Measurements from ENCODE around the gene TNIK. TPM values are rescaled to one million over a fixed set of nuclear protein-coding genes. Genes with fewer than 3 reads are reported as not detected.

Gene TNIK
- total RNA-seq, 1 donor from 2014 or later: 9.3 TPM

DNA sequence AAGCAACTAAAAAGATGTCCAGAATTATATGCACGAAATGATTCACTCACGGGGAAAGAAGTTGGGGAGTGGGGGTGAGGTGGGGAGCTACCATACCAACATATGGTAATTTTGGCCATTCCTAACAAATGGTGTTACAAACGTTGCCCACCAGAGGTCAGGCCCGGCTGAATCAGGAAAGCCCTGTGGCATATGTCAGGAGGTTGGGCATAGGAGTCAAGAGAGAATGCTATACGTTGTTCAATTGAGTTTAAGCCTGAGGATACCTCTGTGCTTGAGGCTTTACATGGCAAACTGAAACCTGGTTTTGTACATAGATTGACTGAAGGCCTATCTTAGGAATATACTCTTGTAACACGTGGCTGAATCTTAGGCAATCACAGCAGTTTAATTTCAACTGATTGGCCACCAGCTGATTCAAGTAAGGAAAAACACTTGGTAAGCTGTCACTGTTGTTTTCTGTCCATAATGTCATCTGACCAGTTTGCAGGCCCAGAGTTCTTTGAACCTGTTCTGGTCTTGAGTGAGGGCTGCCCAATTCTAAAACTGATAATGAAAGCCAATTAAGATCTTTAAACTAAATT lies 410.3 kb downstream of the TNIK start:
- no peaks in the 10 kb centered on the region for H3K27me3 Mint-ChIP-seq (ENCODE audit: low read depth)
- H3K4me1 Mint-ChIP-seq: no peaks in the 10 kb centered on the region
- no peak for DNase-seq (ENCODE audit: low spot score in 2 of 2, unreplicated experiment in 2 of 2)
- no peaks in the 10 kb centered on the region for H3K36me3 Mint-ChIP-seq
- peak; percentile 48 for TF ChIP-seq CTCF (IDR thresholded peaks at IDR 0.05; ENCODE audit: unreplicated experiment)
- H3K27ac Mint-ChIP-seq: no peak overlapping the region
- peaks cover 14% of the 10 kb centered on the region for H3K9me3 Mint-ChIP-seq
- no peak overlapping the region for H3K4me3 Mint-ChIP-seq

GRCh38 chr3:171046760-171047159 lies 413.4 kb downstream of the TNIK start:
- no peaks in the 10 kb centered on the region for H3K27me3 Mint-ChIP-seq (ENCODE audit: low read depth)
- no peaks in the 10 kb centered on the region for H3K4me1 Mint-ChIP-seq
- no peak for TF ChIP-seq CTCF (IDR thresholded peaks at IDR 0.05; ENCODE audit: unreplicated experiment)
- no peak overlapping the region for H3K4me3 Mint-ChIP-seq
- no peak overlapping the region for H3K27ac Mint-ChIP-seq
- H3K36me3 Mint-ChIP-seq: no peaks in the 10 kb centered on the region
- DNase-seq (ENCODE audit: low spot score in 2 of 2, unreplicated experiment in 2 of 2): no peak
- peaks cover 1% of the 10 kb centered on the region for H3K9me3 Mint-ChIP-seq

- no peak for TF ChIP-seq CTCF (IDR thresholded peaks at IDR 0.05; ENCODE audit: unreplicated experiment)
- DNase-seq (ENCODE audit: low spot score in 2 of 2, unreplicated experiment in 2 of 2): no peak
- no peaks in the 10 kb centered on the region for H3K9me3 Mint-ChIP-seq
- H3K4me3 Mint-ChIP-seq: no peak overlapping the region
- no peaks in the 10 kb centered on the region for H3K36me3 Mint-ChIP-seq
- no peaks in the 10 kb centered on the region for H3K27me3 Mint-ChIP-seq (ENCODE audit: low read depth)
- no peaks in the 10 kb centered on the region for H3K4me1 Mint-ChIP-seq
- H3K27ac Mint-ChIP-seq: no peak overlapping the region
These were observed 415.1 kb downstream of the TNIK start for GRCh38 chr3:171044835-171045793.

DNA sequence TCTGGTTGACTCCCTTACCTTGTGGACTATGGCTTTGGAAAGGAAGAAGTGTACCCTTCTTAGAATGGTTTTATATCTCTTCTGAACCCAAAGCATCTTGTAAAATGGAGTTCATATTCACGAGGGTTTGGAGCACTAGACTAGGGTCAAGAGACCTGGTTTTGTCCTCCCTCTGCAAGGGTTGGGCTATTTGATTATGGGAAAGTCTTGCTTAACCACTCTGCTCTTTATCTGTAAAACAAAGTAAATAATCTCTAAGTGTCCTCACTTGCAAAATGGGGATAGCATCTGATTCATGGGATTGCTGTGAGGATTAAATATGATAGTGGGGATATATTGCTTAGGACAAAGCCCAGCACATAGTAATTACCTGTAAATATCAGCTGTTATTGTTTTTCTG lies 415.8 kb downstream of the TNIK start:
- Mint-ChIP-seq H3K27me3 (ENCODE audit: low read depth) (no peaks in the 10 kb centered on the region), H3K4me1 (no peaks in the 10 kb centered on the region), H3K36me3 (no peaks in the 10 kb centered on the region), H3K4me3 (no peak overlapping the region), H3K9me3 (no peaks in the 10 kb centered on the region), H3K27ac (no peak overlapping the region)
- TF ChIP-seq CTCF (IDR thresholded peaks at IDR 0.05; ENCODE audit: unreplicated experiment): no peak
- DNase-seq (ENCODE audit: low spot score in 2 of 2, unreplicated experiment in 2 of 2): no peak

DNA sequence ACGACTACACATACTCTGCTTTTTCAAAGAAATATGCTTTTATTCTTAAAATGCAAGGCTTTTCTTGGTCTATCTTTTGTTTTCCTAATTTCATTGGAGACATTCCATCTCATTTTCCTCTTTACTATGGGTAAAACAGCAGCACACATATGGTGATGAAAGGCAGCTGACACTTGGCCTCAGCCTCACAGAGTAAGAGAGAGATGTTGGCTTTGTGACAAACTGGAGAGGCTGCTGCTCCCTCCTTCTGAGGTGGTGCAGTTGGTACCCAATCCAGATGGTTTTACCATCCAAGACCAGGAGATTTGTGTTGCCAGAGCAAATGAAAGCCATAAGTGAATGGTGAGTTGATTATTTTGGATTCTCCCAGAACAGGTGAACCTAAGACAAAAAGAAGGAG lies 420.5 kb downstream of the TNIK start:
- TF ChIP-seq CTCF (IDR thresholded peaks at IDR 0.05; ENCODE audit: unreplicated experiment): no peak
- Mint-ChIP-seq H3K27ac (no peak overlapping the region), H3K4me3 (no peak overlapping the region), H3K36me3 (no peaks in the 10 kb centered on the region), H3K4me1 (peaks cover 4% of the 10 kb centered on the region), H3K27me3 (ENCODE audit: low read depth) (peaks cover 9% of the 10 kb centered on the region), H3K9me3 (no peaks in the 10 kb centered on the region)
- no peak for DNase-seq (ENCODE audit: low spot score in 2 of 2, unreplicated experiment in 2 of 2)

Data from mesothelial cell of epicardium (in vitro differentiated cells).